ENCODE data around the gene FFAR1. TPM values are rescaled to one million over a fixed set of nuclear protein-coding genes. Genes with fewer than 3 reads are reported as not detected.
"Not testable (repeated sequence)": the region's sequence is repeated elsewhere in the genome, so short reads cannot be mapped to it uniquely, and the experiment has no call there.

FFAR1 gene
- polyA plus RNA-seq, 4 donors: 0.06 to 0.87 (median 0.64) TPM

DNA sequence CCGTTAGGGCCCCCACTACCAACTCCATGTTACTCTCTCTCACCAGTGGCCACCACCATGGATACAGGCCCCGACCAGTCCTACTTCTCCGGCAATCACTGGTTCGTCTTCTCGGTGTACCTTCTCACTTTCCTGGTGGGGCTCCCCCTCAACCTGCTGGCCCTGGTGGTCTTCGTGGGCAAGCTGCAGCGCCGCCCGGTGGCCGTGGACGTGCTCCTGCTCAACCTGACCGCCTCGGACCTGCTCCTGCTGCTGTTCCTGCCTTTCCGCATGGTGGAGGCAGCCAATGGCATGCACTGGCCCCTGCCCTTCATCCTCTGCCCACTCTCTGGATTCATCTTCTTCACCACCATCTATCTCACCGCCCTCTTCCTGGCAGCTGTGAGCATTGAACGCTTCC is 11.1 kb downstream of the FFAR1 start:
- not testable (repeated sequence) for DNase-seq (ENCODE audit: low read depth in 4 of 4, low spot score in 2 of 4)

DNA sequence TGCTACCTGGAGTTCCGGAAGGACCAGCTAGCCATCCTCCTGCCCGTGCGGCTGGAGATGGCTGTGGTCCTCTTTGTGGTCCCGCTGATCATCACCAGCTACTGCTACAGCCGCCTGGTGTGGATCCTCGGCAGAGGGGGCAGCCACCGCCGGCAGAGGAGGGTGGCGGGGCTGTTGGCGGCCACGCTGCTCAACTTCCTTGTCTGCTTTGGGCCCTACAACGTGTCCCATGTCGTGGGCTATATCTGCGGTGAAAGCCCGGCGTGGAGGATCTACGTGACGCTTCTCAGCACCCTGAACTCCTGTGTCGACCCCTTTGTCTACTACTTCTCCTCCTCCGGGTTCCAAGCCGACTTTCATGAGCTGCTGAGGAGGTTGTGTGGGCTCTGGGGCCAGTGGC is 11.7 kb downstream of the FFAR1 start:
- not testable (repeated sequence) for DNase-seq (ENCODE audit: low read depth in 4 of 4, low spot score in 2 of 4)

DNA sequence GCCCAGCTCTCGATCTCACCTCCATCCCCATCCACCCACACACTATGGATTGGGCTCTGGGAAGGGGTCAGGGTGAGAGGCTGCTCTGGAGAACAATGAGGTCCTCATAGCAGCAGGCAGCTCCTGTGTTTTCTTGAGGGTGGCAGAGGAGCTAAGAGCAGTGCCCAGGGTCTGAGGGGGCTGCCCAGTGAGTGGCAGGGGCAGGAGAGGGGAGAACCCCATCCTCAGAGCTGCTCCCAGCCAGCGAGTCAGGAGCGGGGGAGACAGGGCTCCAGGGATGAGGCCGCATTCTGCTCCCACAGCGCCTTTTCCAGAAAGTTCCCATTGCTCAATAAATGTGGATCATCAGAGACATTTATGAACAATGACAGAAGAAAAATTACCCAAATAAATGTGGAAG is 12.4 kb downstream of the FFAR1 start:
- DNase-seq (ENCODE audit: low read depth in 4 of 4, low spot score in 2 of 4): not testable (repeated sequence)

DNA sequence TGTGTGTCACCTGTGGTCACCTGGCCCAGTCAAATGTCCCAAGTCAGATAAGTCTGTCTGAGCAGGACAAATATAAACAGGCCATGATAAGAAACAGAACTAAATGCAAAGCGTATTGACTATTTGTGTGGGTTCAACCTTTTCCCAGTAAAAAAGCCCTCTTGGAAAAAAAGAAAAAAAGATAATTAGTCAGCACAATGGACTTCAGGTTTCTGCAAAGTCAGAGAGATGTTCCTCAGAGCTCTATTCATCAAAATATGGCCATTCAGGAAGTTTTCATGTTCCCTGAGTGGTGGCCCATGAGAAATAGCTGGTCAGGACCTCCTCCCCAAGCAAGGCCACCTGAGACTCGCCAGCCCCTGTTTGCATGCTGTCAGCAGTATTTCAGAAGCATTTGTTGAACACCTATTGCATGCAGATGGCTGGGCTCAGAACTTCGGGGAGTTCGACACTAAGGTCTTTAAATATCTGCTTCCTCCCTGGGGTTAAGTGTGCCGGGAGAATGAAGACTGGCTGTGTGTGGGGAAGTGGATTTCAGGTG is 13.2 kb downstream of the FFAR1 start:
- DNase-seq (ENCODE audit: low read depth in 4 of 4, low spot score in 2 of 4): no peak

- no peak for DNase-seq (ENCODE audit: low read depth in 4 of 4, low spot score in 2 of 4)
These were observed 14.7 kb downstream of the FFAR1 start for GRCh38 chr19:35362261-35363000.

GRCh38 chr19:35363001-35363590 is 15.4 kb downstream of the FFAR1 start:
- DNase-seq (ENCODE audit: low read depth in 4 of 4, low spot score in 2 of 4): no peak

DNA sequence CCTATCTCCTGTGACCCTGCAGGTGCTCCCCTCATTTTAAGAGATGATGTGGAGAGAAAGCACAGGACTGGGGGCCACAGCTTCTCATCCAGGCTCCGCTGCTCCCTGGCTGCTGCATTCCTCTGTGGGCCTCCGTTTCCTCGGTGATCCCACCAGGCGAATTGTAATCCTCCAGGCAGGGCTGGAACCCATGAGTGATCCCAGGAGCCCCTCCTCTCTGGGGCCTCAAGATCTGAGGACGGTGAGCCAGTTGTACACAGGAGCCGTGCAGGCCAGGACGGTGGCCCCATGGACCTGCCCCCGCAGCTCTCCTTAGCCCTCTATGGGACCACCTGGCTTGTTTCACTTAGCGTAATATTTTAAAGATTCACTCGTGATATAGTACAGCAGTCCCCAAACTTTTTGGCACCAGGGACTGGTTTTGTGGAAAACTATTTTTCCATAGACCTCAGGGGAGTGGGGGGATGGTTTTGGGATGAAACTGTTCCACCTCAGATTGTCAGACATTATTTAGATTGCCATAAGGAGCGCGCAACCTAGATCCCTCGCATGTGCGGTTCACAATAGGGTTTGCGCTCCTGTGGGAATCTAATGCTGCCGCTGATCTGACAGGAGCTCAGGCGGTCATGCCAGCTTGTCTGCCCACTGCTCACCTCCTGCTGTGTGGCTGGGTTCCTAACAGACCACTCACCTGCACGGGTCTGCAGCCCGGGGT is 16.2 kb downstream of the FFAR1 start:
- DNase-seq (ENCODE audit: low read depth in 4 of 4, low spot score in 2 of 4): no peak

DNA sequence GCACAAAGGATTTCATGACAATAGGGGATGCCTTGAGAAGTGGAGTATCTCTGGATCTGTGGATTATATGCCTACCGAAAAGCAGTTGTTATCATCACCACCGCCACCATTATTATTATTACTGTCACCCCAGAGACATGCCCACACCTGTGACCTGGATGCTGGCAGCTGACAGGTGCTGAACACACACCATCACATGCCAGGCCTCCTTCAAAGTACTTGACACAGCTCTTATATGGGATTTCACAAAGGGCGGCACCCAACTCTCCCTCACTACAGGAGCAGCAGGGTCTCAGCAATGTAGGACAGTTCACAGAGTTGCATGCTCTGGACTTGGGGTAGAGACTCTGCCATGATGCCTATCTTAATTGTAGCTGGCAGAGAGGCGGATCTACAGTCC is 17.6 kb downstream of the FFAR1 start:
- no peak for DNase-seq (ENCODE audit: low read depth in 4 of 4, low spot score in 2 of 4)

GRCh38 chr19:35368378-35368777 is 20.7 kb downstream of the FFAR1 start:
- no peak for DNase-seq (ENCODE audit: low read depth in 4 of 4, low spot score in 2 of 4)

DNA sequence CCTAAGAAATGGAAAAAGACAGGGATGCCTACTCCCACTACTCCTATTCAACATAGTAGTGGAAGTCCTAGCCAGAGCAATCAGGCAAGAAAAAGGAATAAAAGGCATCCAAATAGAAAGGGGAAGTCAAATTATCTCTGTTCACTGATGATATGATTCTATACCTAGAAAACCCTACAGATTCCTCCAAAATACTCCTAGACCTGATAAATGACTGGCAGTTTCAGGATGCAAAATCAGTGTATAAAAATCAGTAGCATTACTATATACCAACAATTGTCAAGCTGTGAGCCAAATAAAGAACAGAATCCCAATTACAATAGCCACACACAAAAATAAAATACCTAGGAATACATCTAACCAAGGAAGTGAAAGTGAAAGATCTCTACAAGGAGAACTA is 21.8 kb downstream of the FFAR1 start:
- DNase-seq (ENCODE audit: low read depth in 4 of 4, low spot score in 2 of 4): no peak

GRCh38 chr19:35370722-35371121 is 23.0 kb downstream of the FFAR1 start, which contains the start of gene GPR42:
TSS of gene GPR42 (plus strand) at chr19:35371068. CDS start at chr19:35371360, 292 bp downstream.
- DNase-seq (ENCODE audit: low read depth in 4 of 4, low spot score in 2 of 4): no peak

GRCh38 chr19:35373492-35373891 is 25.8 kb downstream of the FFAR1 start:
- DNase-seq (ENCODE audit: low read depth in 4 of 4, low spot score in 2 of 4): no peak

DNA sequence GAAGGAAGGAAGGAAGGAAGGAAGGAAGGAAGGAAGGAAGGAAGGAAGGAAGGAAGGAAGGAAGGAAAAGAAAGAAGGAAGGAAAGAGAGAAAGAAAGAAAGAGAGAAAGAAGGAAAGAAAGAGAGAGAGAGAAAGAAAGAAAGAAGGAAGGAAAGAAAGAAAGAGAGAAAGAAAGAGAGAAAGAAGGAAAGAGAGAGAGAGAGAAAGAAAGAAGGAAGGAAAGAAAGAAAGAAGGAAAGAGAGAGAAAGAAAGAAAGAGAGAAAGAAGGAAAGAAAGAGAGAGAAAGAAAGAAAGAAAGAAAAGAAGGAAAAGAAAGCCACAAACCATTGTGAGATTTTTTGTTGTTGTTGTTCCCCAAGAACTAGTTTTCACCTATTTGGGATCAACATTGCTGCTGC is 26.3 kb downstream of the FFAR1 start:
- DNase-seq (ENCODE audit: low read depth in 4 of 4, low spot score in 2 of 4): not testable (repeated sequence)

GRCh38 chr19:35375505-35376307 is 28.0 kb downstream of the FFAR1 start:
- DNase-seq (ENCODE audit: low read depth in 4 of 4, low spot score in 2 of 4): no peak

DNA sequence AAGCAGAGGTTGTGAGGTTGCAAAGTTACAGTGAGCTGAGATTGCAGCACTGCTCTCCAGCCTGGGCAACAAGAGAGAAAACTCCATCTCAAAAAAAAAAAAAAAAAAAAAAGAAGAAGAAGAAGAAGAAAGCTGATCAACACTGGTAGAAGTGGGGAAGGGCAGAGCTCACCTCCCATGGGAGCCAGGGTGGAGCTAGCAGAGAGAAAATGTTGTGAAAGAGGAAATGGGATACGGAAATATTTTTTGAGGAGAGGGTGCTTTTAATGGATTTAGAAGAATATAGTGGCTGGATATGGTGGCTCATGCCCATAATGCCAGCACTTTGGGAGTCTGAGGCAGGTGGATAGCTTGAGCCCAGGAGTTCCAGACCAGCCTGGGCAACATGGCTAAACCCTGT is 30.0 kb downstream of the FFAR1 start:
- DNase-seq (ENCODE audit: low read depth in 4 of 4, low spot score in 2 of 4): no peak

GRCh38 chr19:35378356-35378755 is 30.7 kb downstream of the FFAR1 start:
- DNase-seq (ENCODE audit: low read depth in 4 of 4, low spot score in 2 of 4): no peak

- DNase-seq (ENCODE audit: low read depth in 4 of 4, low spot score in 2 of 4): not testable (repeated sequence)
These were observed 31.8 kb downstream of the FFAR1 start for GRCh38 chr19:35379545-35379944.

DNA sequence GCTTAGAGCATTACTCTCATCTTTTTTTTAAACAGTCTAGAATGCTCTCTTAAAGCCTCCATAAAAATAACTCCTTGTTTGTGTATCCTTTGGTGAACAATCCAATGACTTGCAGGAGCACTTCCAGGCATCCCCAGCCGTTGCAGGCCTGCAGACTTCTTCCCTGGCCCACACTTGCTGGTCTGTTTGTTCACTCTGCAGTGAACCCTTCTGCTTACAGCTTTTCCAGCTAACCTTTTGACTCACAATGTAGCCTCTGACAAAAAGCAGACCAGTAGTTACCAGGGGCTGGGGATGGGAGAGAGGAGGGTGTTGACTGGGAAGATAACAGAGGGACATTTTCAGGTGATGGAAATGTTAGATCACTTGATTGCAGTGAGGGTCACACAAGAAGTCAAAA is 32.3 kb downstream of the FFAR1 start:
- DNase-seq (ENCODE audit: low read depth in 4 of 4, low spot score in 2 of 4): no peak

- no peak for DNase-seq (ENCODE audit: low read depth in 4 of 4, low spot score in 2 of 4)
These were observed 32.9 kb downstream of the FFAR1 start for GRCh38 chr19:35380450-35381124.

DNA sequence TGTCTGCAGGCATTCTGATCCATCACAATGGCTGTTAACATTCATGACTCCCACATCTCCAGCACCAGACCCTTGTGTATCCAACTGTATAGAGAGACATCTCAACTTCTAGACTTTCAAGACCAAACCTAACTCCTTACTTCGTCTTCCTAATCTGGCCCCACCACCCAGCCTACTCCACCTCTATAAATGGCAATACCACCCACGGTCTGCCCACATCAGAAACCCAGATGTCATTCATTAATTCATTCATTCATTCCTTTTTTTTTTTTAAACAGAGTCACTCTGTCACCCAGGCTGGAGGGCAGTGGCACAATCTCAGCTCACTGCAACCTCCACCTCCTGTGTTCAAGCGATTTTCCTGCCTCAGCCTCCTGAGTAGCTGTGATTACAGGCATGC is 33.6 kb downstream of the FFAR1 start:
- no peak for DNase-seq (ENCODE audit: low read depth in 4 of 4, low spot score in 2 of 4)

All from left renal cortex interstitium (tissue), 4 donors.